Psoas muscle (tissue), 8 donors: ENCODE results near the gene SBF2. TPM values are rescaled to one million over a fixed set of nuclear protein-coding genes. Genes with fewer than 3 reads are reported as not detected.

ENCODE experiments used
- ATAC-seq, 4 donors: fragments of 200-7000 bp; cut with Tn5 transposase; one replicate each; pipeline ENCODE4 v1.9.1; 2020; ENCODE audit warnings: moderate library complexity in 3 of 4, mild to moderate bottlenecking in 2 of 4
- DNase-seq, 2 donors: peaks; one replicate each; pipeline ENCODE4 v3.0.0-alpha.2; 2020
- H3K27ac ChIP-seq: fragments of 200-600 bp; one replicate; pipeline ENCODE4 v1.8.0; 2022
- H3K27me3 ChIP-seq, 3 donors: fragments of 200-600 bp in 1 of 3; one replicate each; pipeline versions ENCODE4 v1.6.1 to v1.8.0; 2013 to 2022; ENCODE audit warnings: low read length in 2 of 3, mild to moderate bottlenecking in 2 of 3, moderate library complexity in 1 of 3; ENCODE audit not compliant: insufficient read depth in 3 of 3
- H3K36me3 ChIP-seq, 2 donors: fragments of 200-600 bp in 1 of 2; one replicate each; pipeline versions ENCODE4 v1.6.1 to v1.8.0; 2013 to 2022; ENCODE audit warnings: low read depth in 1 of 2, mild to moderate bottlenecking in 1 of 2, moderate library complexity in 1 of 2; ENCODE audit not compliant: insufficient read depth in 1 of 2
- H3K4me1 ChIP-seq: fragments of 200-600 bp; one replicate; pipeline ENCODE4 v1.8.0; 2022
- H3K4me3 ChIP-seq: fragments of 200-600 bp; one replicate; pipeline ENCODE4 v1.8.0; 2022; ENCODE audit warnings: mild to moderate bottlenecking
- H3K9me3 ChIP-seq: fragments of 200-600 bp; one replicate; pipeline ENCODE4 v1.8.0; 2022
- CTCF ChIP-seq: fragments of 200-600 bp; IDR thresholded peaks from one replicate; pipeline ENCODE4 v1.8.0; 2022; ENCODE audit warnings: antibody characterized with exemption
- WGBS, 3 donors: extraction: QIAGEN DNeasy Blood & Tissue Kit; methylation state at CpG; one replicate each; pipeline versions ENCODE4 v1.1.6 to v1.1.7; 2013; 5-methylcytosine and 5-hydroxymethylcytosine counted together
- intact Hi-C, 2 donors: fragments of 100-400 bp; cut with DNase I; formaldehyde crosslinking; loops; one replicate each; pipeline versions ENCODE4 v1.11.0 to v1.14.2; 2022
- polyA plus RNA-seq, 3 donors: library from polyadenylated mRNA; stranded (reverse); fragments of 200-250 nt; gene quantifications; one replicate each; pipeline ENCODE4 v1.2.3, GENCODE V29; 2013
- total RNA-seq, 4 donors: library from RNA; stranded (reverse); fragmentation: NEBNext Ultra II Directional in 2 of 4; extraction: Animal tissue kit (Norgen Biotek cat#: 25700) in 2 of 4; gene quantifications; one replicate each; pipeline versions ENCODE4 v1.2.1 to v1.2.4, GENCODE V29; 2021 to 2023
- donor health status: healthy with polysubstance abuse.
- donor health status: DM: no; HTN: no; CAD: no; lungs with moderate emphysema.
- donor health status: Bipolar disorder and iron deficiency.
- donor health status: healthy.
- donor health status: DM: yes; HTN: yes; CAD: no.
- donor health status: DM: no; HTN: no; CAD: no.
- donor health status: DM: no; HTN: no; CAD: no.
- donor health status: DM: yes; HTN: yes; CAD: no.

The SBF2 gene
- total and polyA plus RNA-seq, 7 donors: 3.3 to 12.6 (median 10.6) TPM

- TF ChIP-seq CTCF: no peak
- Histone ChIP-seq H3K4me3 (no peak overlapping the region), H3K27me3 (no peaks in the 10 kb centered on the region), H3K9me3 (no peaks in the 10 kb centered on the region), H3K4me1 (peaks cover 34% of the 10 kb centered on the region), H3K27ac (no peak overlapping the region), H3K36me3 (no peaks in the 10 kb centered on the region)
- ATAC-seq (no peak), DNase-seq (no peak)
- intact Hi-C loops: loop anchor here in 1 of 2 donors (10.0 kb wide), 1 partner anchor 50 kb away; no protein-coding TSS in a partner anchor
- 71 to 81% (median 76%) methylated on average over 8 of the region's 8 CpGs for WGBS, 3 donors
Observed at GRCh38 chr11:10314199-10315072, 20.4 kb upstream of the SBF2 start.

- no peak overlapping the region for H3K27ac ChIP-seq
- ATAC-seq (no peak), DNase-seq (no peak)
- no peaks in the 10 kb centered on the region for H3K9me3 ChIP-seq
- no peak overlapping the region for H3K4me3 ChIP-seq
- no peaks in the 10 kb centered on the region for H3K36me3 ChIP-seq
- intact Hi-C loops: loop anchor here in 1 of 2 donors (10.0 kb wide), 1 partner anchor 53 kb away; no protein-coding TSS in a partner anchor
- TF ChIP-seq CTCF: no peak
- H3K27me3 ChIP-seq: no peaks in the 10 kb centered on the region
- 94% methylated on average over 2 of the region's 2 CpGs for WGBS, 3 donors
- H3K4me1 ChIP-seq: peaks cover 27% of the 10 kb centered on the region
Observed at GRCh38 chr11:10311802-10312201, 17.8 kb upstream of the SBF2 start.

GRCh38 chr11:10310301-10310841 is 16.4 kb upstream of the SBF2 start:
- DNase-seq (no peak), ATAC-seq (no peak)
- TF ChIP-seq CTCF: no peak
- H3K4me3 ChIP-seq: no peak overlapping the region
- no peaks in the 10 kb centered on the region for H3K36me3 ChIP-seq
- peak overlapping the region; percentile 86 for H3K27ac ChIP-seq
- peaks cover 26% of the 10 kb centered on the region for H3K4me1 ChIP-seq
- intact Hi-C loops: loop anchor here in 1 of 2 donors (10.0 kb wide), 1 partner anchor 54 kb away; no protein-coding TSS in a partner anchor
- H3K27me3 ChIP-seq: no peaks in the 10 kb centered on the region
- H3K9me3 ChIP-seq: no peaks in the 10 kb centered on the region
- 81 to 89% (median 84%) methylated on average over 3 of the region's 3 CpGs for WGBS, 3 donors

- DNase-seq (peak; percentile 78 to 89), ATAC-seq (peak; percentile 60 to 65 (median 62))
- Histone ChIP-seq H3K4me1 (peaks cover 26% of the 10 kb centered on the region), H3K27ac (peak overlapping the region; percentile 86), H3K4me3 (no peak overlapping the region), H3K9me3 (no peaks in the 10 kb centered on the region), H3K27me3 (no peaks in the 10 kb centered on the region), H3K36me3 (no peaks in the 10 kb centered on the region)
- intact Hi-C loops: loop anchor here (5.0 to 10.0 kb wide), 6 partner anchors 55 to 552 kb away; no protein-coding TSS in a partner anchor
- no peak for TF ChIP-seq CTCF
- 19 to 30% (median 20%) methylated on average over 12 of the region's 12 CpGs for WGBS, 3 donors
Observed at GRCh38 chr11:10309163-10310093, 15.4 kb upstream of the SBF2 start.
